A549 treated with RU486 at 1 μM for 4 hours (cell line): ENCODE data around the gene ZEB1. TPM values are rescaled to one million over a fixed set of nuclear protein-coding genes. Genes with fewer than 3 reads are reported as not detected.

Source experiments
- total RNA-seq: library from RNA; stranded (reverse); fragments of 200-300 nt; extraction: Qiagen RNA extraction; gene quantifications from 5 replicates; pipeline ENCODE4 v1.2.3, GENCODE V29; 2022; ENCODE audit warnings: low read depth

Gene ZEB1
- total RNA-seq: 6.3 to 10.5 TPM (median 8.7 TPM) in 5 replicates

DNA sequence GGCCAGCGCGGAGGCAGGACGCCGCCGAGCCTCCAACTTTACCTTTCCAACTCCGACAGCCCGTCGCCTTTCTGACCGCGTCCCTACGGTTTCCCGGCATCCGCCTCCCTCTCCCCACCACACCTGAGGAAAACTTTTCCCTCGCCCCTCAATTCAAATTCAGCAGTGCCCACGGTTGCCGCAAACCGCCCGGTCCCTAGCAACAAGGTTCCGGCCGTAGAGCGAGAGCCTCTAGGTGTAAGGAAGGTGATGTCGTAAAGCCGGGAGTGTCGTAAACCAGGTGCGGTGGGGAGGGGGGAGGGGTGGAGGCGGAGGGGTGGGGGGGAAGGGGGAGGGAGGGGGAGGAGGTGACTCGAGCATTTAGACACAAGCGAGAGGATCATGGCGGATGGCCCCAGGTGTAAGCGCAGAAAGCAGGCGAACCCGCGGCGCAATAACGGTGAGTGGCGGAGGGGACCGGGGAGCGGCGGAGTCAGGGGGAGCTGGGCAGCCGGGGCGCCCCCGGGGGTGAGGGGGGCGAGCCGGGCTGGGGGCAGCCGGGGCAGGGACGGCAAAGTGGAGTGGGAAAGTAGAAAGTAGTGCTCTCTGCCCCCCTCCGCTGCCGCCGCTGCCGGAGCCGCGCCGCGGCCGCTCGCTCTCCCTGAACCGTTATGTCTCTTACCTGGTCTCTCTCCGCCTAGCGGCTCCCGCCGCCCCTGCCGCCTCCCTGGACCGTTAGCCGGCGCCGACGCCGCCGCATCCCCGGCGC lies at the start of gene ZEB1:
ZEB1 (plus strand) TSS at position 363 of the 748 bp plus-strand sequence; CDS start at position 382, 19 bp downstream.

